ENCODE results near the gene PROM1. TPM values are rescaled to one million over a fixed set of nuclear protein-coding genes. Genes with fewer than 3 reads are reported as not detected.

Gene PROM1
- total and polyA plus RNA-seq, 2 experiments from 2014 or later, result 14.3 to 30.8 TPM

GRCh38 chr4:16089156-16089555 lies 5.3 kb upstream of the PROM1 start:
- H3K4me2 ChIP-seq, result no peak overlapping the region
- WGBS (ENCODE audit: low lambda C conversion rate, missing lambda C conversion rate), result 95% methylated on average over 3 of the region's 3 CpGs
- peaks cover 34% of the 10 kb centered on the region for H3K27me3 ChIP-seq
- no peaks in the 10 kb centered on the region for H3K9me3 ChIP-seq (ENCODE audit: low read depth)
- TF ChIP-seq EZH2 (IDR thresholded peaks at IDR 0.05; ENCODE audit: borderline replicate concordance), result no peak
- no peak for TF ChIP-seq EZH2phosphoT487 (IDR thresholded peaks at IDR 0.05; ENCODE audit: low read depth, severe bottlenecking, unreplicated experiment)
- no peak for TF ChIP-seq CTCF (IDR thresholded peaks at IDR 0.05; ENCODE audit: poor library complexity)
- no peaks in the 10 kb centered on the region for H3K9me2 ChIP-seq (replicated peaks; ENCODE audit: insufficient read depth)
- H3K4me3 ChIP-seq, result no peak overlapping the region
- no peak for DNase-seq (ENCODE audit: low spot score)
- no peaks in the 10 kb centered on the region for H3K4me1 ChIP-seq (ENCODE audit: insufficient read depth)
- H4K20me1 ChIP-seq (ENCODE audit: insufficient read depth, poor library complexity, severe bottlenecking), result no peaks in the 10 kb centered on the region
- H3K79me2 ChIP-seq, result no peaks in the 10 kb centered on the region
- no peak overlapping the region for H2AFZ ChIP-seq
- no peaks in the 10 kb centered on the region for H3K36me3 ChIP-seq (replicated peaks; ENCODE audit: insufficient read depth, low read depth)
- no peak overlapping the region for H3K27ac ChIP-seq

GRCh38 chr4:16088601-16089000 lies 4.8 kb upstream of the PROM1 start:
- no peak overlapping the region for H3K4me2 ChIP-seq
- H4K20me1 ChIP-seq (ENCODE audit: insufficient read depth, poor library complexity, severe bottlenecking), result no peaks in the 10 kb centered on the region
- no peaks in the 10 kb centered on the region for H3K9me2 ChIP-seq (replicated peaks; ENCODE audit: insufficient read depth)
- H3K4me3 ChIP-seq, result no peak overlapping the region
- H3K27ac ChIP-seq, result no peak overlapping the region
- H3K36me3 ChIP-seq (replicated peaks; ENCODE audit: insufficient read depth, low read depth), result no peaks in the 10 kb centered on the region
- TF ChIP-seq EZH2phosphoT487 (IDR thresholded peaks at IDR 0.05; ENCODE audit: low read depth, severe bottlenecking, unreplicated experiment) (no peak), EZH2 (IDR thresholded peaks at IDR 0.05; ENCODE audit: borderline replicate concordance) (no peak), CTCF (IDR thresholded peaks at IDR 0.05; ENCODE audit: poor library complexity) (no peak)
- H2AFZ ChIP-seq, result no peak overlapping the region
- H3K4me1 ChIP-seq (ENCODE audit: insufficient read depth), result no peaks in the 10 kb centered on the region
- H3K9me3 ChIP-seq (ENCODE audit: low read depth), result no peaks in the 10 kb centered on the region
- 91% methylated on average over 2 of the region's 2 CpGs for WGBS (ENCODE audit: low lambda C conversion rate, missing lambda C conversion rate)
- DNase-seq (ENCODE audit: low spot score), result no peak
- H3K79me2 ChIP-seq, result no peaks in the 10 kb centered on the region
- peaks cover 39% of the 10 kb centered on the region for H3K27me3 ChIP-seq

GRCh38 chr4:16085822-16086221 lies 2.0 kb upstream of the PROM1 start:
- no peaks in the 10 kb centered on the region for H3K9me2 ChIP-seq (replicated peaks; ENCODE audit: insufficient read depth)

More at GRCh38 chr4:16085822-16086221, 2.0 kb upstream of the PROM1 start:
- H2AFZ ChIP-seq, result no peak overlapping the region
- no peak overlapping the region for H3K27ac ChIP-seq
- no peak overlapping the region for H3K4me3 ChIP-seq
- TF ChIP-seq EZH2phosphoT487 (IDR thresholded peaks at IDR 0.05; ENCODE audit: low read depth, severe bottlenecking, unreplicated experiment) (no peak), EZH2 (IDR thresholded peaks at IDR 0.05; ENCODE audit: borderline replicate concordance) (no peak), CTCF (IDR thresholded peaks at IDR 0.05; ENCODE audit: poor library complexity) (no peak)
- DNase-seq (ENCODE audit: low spot score), result no peak
- H3K27me3 ChIP-seq, result peaks cover 51% of the 10 kb centered on the region
- H3K9me3 ChIP-seq (ENCODE audit: low read depth), result no peaks in the 10 kb centered on the region
- peaks cover 7% of the 10 kb centered on the region for H3K4me1 ChIP-seq (ENCODE audit: insufficient read depth)
- H3K36me3 ChIP-seq (replicated peaks; ENCODE audit: insufficient read depth, low read depth), result no peaks in the 10 kb centered on the region
- no peaks in the 10 kb centered on the region for H4K20me1 ChIP-seq (ENCODE audit: insufficient read depth, poor library complexity, severe bottlenecking)
- H3K79me2 ChIP-seq, result peaks cover 2% of the 10 kb centered on the region
- H3K4me2 ChIP-seq, result no peak overlapping the region
- WGBS (ENCODE audit: low lambda C conversion rate, missing lambda C conversion rate), result 95% methylated on average over 2 of the region's 2 CpGs
